TTC549 (cell line): ENCODE data around the gene TAS2R5.
"Not testable (repeated sequence)": the region's sequence is repeated elsewhere in the genome, so short reads cannot be mapped to it uniquely, and the experiment has no call there.

Experiments
- FAIRE-seq: peaks from 2 replicates; lab custom pipeline; 2012; peaks lifted over from hg19 to GRCh38; lab: Jason Lieb, UNC

Gene TAS2R5

GRCh38 chr7:141789917-141790316 lies at the start of gene TAS2R5:
Gene TAS2R5, plus strand, starts transcription at chr7:141790217. Its CDS starts 145 bp downstream, at chr7:141790362.
- FAIRE-seq = no peak

- FAIRE-seq = no peak
Observed at GRCh38 chr7:141742229-141742628, 47.8 kb upstream of the TAS2R5 start.

- no peak for FAIRE-seq
Observed at GRCh38 chr7:141744131-141744530, 45.9 kb upstream of the TAS2R5 start.

GRCh38 chr7:141748396-141748795 lies 41.6 kb upstream of the TAS2R5 start:
- FAIRE-seq = no peak

- not testable (repeated sequence) for FAIRE-seq
Observed at GRCh38 chr7:141751904-141752303, 38.1 kb upstream of the TAS2R5 start.

GRCh38 chr7:141752634-141753033 lies 37.4 kb upstream of the TAS2R5 start:
- no peak for FAIRE-seq

- no peak for FAIRE-seq
Observed at GRCh38 chr7:141754939-141755338, 35.1 kb upstream of the TAS2R5 start.

- FAIRE-seq = no peak
Observed at GRCh38 chr7:141763797-141764196, 26.2 kb upstream of the TAS2R5 start, which contains the start of gene TAS2R3. Gene TAS2R3, plus strand, starts transcription at chr7:141764097. Its CDS starts 62 bp downstream, at chr7:141764159.

- not testable (repeated sequence) for FAIRE-seq
Observed at GRCh38 chr7:141770083-141770583, 19.9 kb upstream of the TAS2R5 start.

- FAIRE-seq = no peak
Observed at GRCh38 chr7:141776374-141776773, 13.6 kb upstream of the TAS2R5 start, which contains the start of gene TAS2R4. Gene TAS2R4, plus strand, starts transcription at chr7:141776674. Its CDS starts 1,815 bp downstream, at chr7:141778489.

- no peak for FAIRE-seq
Observed at GRCh38 chr7:141785706-141786552, 4.1 kb upstream of the TAS2R5 start.

- no peak for FAIRE-seq
Observed at GRCh38 chr7:141788296-141788695, 1.7 kb upstream of the TAS2R5 start.

GRCh38 chr7:141792526-141792925 lies 2.5 kb downstream of the TAS2R5 start:
- no peak for FAIRE-seq

- FAIRE-seq = no peak
Observed at GRCh38 chr7:141820067-141820466, 30.1 kb downstream of the TAS2R5 start.

- FAIRE-seq = not testable (repeated sequence)
Observed at GRCh38 chr7:141822432-141822831, 32.4 kb downstream of the TAS2R5 start.

GRCh38 chr7:141837683-141838082 lies 47.7 kb downstream of the TAS2R5 start:
- no peak for FAIRE-seq

- FAIRE-seq = no peak
Observed at GRCh38 chr7:141838581-141838980, 48.6 kb downstream of the TAS2R5 start.

- no peak for FAIRE-seq
Observed at GRCh38 chr7:141839256-141839655, 49.2 kb downstream of the TAS2R5 start.

- FAIRE-seq = no peak
Observed at GRCh38 chr7:141840708-141841107, 50.7 kb downstream of the TAS2R5 start.
